ENCODE data around the gene WRAP73. TPM values are rescaled to one million over a fixed set of nuclear protein-coding genes. Genes with fewer than 3 reads are reported as not detected.

The WRAP73 gene
- total RNA-seq (2014; rRNA removed; shearing (Covaris generic)): 25.5 and 27.5 TPM in 2 replicates
- polyA plus RNA-seq (2015; cell fraction: cytosol; rRNA removed): 28.7 and 29.0 TPM in 2 replicates
- polyA plus RNA-seq (2015; cell fraction: nucleus; rRNA removed): 76.9 and 90.5 TPM in 2 replicates

GRCh38 chr1:3649342-3650247 lies at the start of gene WRAP73:
WRAP73 (minus strand) TSS chr1:3650103; CDS start chr1:3649999, 104 bp downstream.
- in situ Hi-C loops (cut with HindIII; ENCODE audit: low pct_unique_long_range_greater_than_20kb, low sequenced_read_pairs): no loop called here
- peak; percentile 89 for DNase-seq (ENCODE audit: low read depth, low spot score)

- DNase-seq (ENCODE audit: low read depth, low spot score): no peak
- in situ Hi-C loops (cut with HindIII; ENCODE audit: low pct_unique_long_range_greater_than_20kb, low sequenced_read_pairs): no loop called here
These were observed 49.7 kb upstream of the WRAP73 start for GRCh38 chr1:3699596-3699995.

- in situ Hi-C loops (cut with HindIII; ENCODE audit: low pct_unique_long_range_greater_than_20kb, low sequenced_read_pairs): no loop called here
- no peak for DNase-seq (ENCODE audit: low read depth, low spot score)
These were observed 48.9 kb upstream of the WRAP73 start for GRCh38 chr1:3698660-3699408.

- in situ Hi-C loops (cut with HindIII; ENCODE audit: low pct_unique_long_range_greater_than_20kb, low sequenced_read_pairs): no loop called here
- DNase-seq (ENCODE audit: low read depth, low spot score): no peak
These were observed 47.9 kb upstream of the WRAP73 start for GRCh38 chr1:3697810-3698209.

- DNase-seq (ENCODE audit: low read depth, low spot score): no peak
- in situ Hi-C loops (cut with HindIII; ENCODE audit: low pct_unique_long_range_greater_than_20kb, low sequenced_read_pairs): no loop called here
These were observed 47.2 kb upstream of the WRAP73 start for GRCh38 chr1:3697104-3697503.

GRCh38 chr1:3696689-3697088 lies 46.8 kb upstream of the WRAP73 start:
- DNase-seq (ENCODE audit: low read depth, low spot score): no peak
- in situ Hi-C loops (cut with HindIII; ENCODE audit: low pct_unique_long_range_greater_than_20kb, low sequenced_read_pairs): no loop called here

GRCh38 chr1:3695326-3696217 lies 45.7 kb upstream of the WRAP73 start:
- in situ Hi-C loops (cut with HindIII; ENCODE audit: low pct_unique_long_range_greater_than_20kb, low sequenced_read_pairs): no loop called here
- peak; percentile 77 for DNase-seq (ENCODE audit: low read depth, low spot score)

- no peak for DNase-seq (ENCODE audit: low read depth, low spot score)
- in situ Hi-C loops (cut with HindIII; ENCODE audit: low pct_unique_long_range_greater_than_20kb, low sequenced_read_pairs): no loop called here
These were observed 43.4 kb upstream of the WRAP73 start for GRCh38 chr1:3693321-3693720.

GRCh38 chr1:3692598-3692997 lies 42.7 kb upstream of the WRAP73 start:
- in situ Hi-C loops (cut with HindIII; ENCODE audit: low pct_unique_long_range_greater_than_20kb, low sequenced_read_pairs): no loop called here
- no peak for DNase-seq (ENCODE audit: low read depth, low spot score)

- DNase-seq (ENCODE audit: low read depth, low spot score): no peak
- in situ Hi-C loops (cut with HindIII; ENCODE audit: low pct_unique_long_range_greater_than_20kb, low sequenced_read_pairs): no loop called here
These were observed 41.7 kb upstream of the WRAP73 start for GRCh38 chr1:3691421-3692204.

- in situ Hi-C loops (cut with HindIII; ENCODE audit: low pct_unique_long_range_greater_than_20kb, low sequenced_read_pairs): no loop called here
- DNase-seq (ENCODE audit: low read depth, low spot score): no peak
These were observed 40.6 kb upstream of the WRAP73 start for GRCh38 chr1:3690282-3691065.

- DNase-seq (ENCODE audit: low read depth, low spot score): no peak
- in situ Hi-C loops (cut with HindIII; ENCODE audit: low pct_unique_long_range_greater_than_20kb, low sequenced_read_pairs): no loop called here
These were observed 39.3 kb upstream of the WRAP73 start for GRCh38 chr1:3689138-3689750.

- in situ Hi-C loops (cut with HindIII; ENCODE audit: low pct_unique_long_range_greater_than_20kb, low sequenced_read_pairs): no loop called here
These were observed 38.6 kb upstream of the WRAP73 start for GRCh38 chr1:3688356-3689137.

GRCh38 chr1:3687504-3687903 lies 37.6 kb upstream of the WRAP73 start:
- DNase-seq (ENCODE audit: low read depth, low spot score): no peak
- in situ Hi-C loops (cut with HindIII; ENCODE audit: low pct_unique_long_range_greater_than_20kb, low sequenced_read_pairs): no loop called here

More at GRCh38 chr1:3688356-3689137, 38.6 kb upstream of the WRAP73 start:
- peak; percentile 6 for DNase-seq (ENCODE audit: low read depth, low spot score)

- DNase-seq (ENCODE audit: low read depth, low spot score): no peak
- in situ Hi-C loops (cut with HindIII; ENCODE audit: low pct_unique_long_range_greater_than_20kb, low sequenced_read_pairs): no loop called here
These were observed 36.0 kb upstream of the WRAP73 start for GRCh38 chr1:3685906-3686305.
